ENCODE data around the gene ADAMTSL2.

DNA sequence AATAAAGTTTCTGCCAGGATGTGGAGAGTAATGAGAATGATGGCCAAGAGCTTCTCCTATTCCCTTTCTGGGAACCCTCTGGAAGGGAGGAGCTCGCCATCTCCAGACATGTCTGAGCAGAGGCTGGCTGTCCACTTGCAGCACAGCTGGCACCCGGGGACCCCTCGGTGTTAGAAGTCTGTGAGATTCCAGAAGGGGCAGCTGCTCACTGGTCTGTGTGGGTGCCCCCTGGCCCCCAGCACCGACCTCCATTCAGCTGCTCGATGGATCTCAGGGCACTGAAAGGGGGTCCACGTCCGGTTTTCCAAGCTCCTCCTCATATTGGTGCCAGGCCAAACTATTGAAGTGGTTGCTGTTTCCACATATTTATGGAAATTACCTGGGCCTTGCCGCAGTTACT, 78.3 kb downstream of the ADAMTSL2 start:
- no peak for TF ChIP-seq EZH2 (IDR thresholded peaks at IDR 0.05; ENCODE audit: borderline replicate concordance)
- TF ChIP-seq, protein P1, sequence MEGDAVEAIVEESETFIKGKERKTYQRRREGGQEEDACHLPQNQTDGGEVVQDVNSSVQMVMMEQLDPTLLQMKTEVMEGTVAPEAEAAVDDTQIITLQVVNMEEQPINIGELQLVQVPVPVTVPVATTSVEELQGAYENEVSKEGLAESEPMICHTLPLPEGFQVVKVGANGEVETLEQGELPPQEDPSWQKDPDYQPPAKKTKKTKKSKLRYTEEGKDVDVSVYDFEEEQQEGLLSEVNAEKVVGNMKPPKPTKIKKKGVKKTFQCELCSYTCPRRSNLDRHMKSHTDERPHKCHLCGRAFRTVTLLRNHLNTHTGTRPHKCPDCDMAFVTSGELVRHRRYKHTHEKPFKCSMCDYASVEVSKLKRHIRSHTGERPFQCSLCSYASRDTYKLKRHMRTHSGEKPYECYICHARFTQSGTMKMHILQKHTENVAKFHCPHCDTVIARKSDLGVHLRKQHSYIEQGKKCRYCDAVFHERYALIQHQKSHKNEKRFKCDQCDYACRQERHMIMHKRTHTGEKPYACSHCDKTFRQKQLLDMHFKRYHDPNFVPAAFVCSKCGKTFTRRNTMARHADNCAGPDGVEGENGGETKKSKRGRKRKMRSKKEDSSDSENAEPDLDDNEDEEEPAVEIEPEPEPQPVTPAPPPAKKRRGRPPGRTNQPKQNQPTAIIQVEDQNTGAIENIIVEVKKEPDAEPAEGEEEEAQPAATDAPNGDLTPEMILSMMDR (IDR thresholded peaks at IDR 0.05; ENCODE audit: poor library complexity): no peak
- no peak for TF ChIP-seq EZH2phosphoT487 (IDR thresholded peaks at IDR 0.05; ENCODE audit: low read depth, severe bottlenecking, unreplicated experiment)

Data from hepatocyte (in vitro differentiated cells).